ENCODE measurements around the gene CEP164.

DNA sequence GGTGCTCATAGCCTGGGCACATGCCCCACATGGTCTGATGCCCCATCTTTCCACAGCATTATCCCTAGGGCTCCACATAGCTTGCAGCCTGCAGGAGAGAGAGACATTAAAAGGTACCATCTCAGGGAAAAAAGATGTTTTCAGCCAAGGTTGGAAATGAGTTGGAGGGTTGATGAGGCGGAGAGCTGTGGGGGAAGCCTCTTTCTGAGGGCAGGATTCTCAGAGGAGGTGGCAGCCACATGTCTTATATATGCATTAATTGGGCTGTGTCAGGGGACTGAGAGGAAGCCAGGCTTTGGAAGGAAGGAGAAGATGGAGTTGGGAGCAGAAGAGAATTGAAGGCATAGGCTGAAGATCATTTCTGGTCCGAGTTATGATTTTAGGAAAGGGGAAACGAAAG, 57.8 kb downstream of the CEP164 start:
- TF ChIP-seq, protein P1, sequence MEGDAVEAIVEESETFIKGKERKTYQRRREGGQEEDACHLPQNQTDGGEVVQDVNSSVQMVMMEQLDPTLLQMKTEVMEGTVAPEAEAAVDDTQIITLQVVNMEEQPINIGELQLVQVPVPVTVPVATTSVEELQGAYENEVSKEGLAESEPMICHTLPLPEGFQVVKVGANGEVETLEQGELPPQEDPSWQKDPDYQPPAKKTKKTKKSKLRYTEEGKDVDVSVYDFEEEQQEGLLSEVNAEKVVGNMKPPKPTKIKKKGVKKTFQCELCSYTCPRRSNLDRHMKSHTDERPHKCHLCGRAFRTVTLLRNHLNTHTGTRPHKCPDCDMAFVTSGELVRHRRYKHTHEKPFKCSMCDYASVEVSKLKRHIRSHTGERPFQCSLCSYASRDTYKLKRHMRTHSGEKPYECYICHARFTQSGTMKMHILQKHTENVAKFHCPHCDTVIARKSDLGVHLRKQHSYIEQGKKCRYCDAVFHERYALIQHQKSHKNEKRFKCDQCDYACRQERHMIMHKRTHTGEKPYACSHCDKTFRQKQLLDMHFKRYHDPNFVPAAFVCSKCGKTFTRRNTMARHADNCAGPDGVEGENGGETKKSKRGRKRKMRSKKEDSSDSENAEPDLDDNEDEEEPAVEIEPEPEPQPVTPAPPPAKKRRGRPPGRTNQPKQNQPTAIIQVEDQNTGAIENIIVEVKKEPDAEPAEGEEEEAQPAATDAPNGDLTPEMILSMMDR (conservative IDR thresholded peaks at IDR 0.05 in 1 of 2, IDR thresholded peaks at IDR 0.05 in 1 of 2; ENCODE audit: extremely low read depth in 1 of 2, insufficient read depth in 1 of 2, low read depth in 1 of 2, low read length in 2 of 2) = no peak
- TF ChIP-seq EZH2 (IDR thresholded peaks at IDR 0.05; ENCODE audit: borderline replicate concordance, low read length) = no peak
